NCI-H82 (cell line): ENCODE measurements around the gene ATG13.

Experiments used
- DNase-seq: peaks from one replicate; lab custom pipeline; 2025; lab: John Stamatoyannopoulos, UW

The ATG13 gene

DNA sequence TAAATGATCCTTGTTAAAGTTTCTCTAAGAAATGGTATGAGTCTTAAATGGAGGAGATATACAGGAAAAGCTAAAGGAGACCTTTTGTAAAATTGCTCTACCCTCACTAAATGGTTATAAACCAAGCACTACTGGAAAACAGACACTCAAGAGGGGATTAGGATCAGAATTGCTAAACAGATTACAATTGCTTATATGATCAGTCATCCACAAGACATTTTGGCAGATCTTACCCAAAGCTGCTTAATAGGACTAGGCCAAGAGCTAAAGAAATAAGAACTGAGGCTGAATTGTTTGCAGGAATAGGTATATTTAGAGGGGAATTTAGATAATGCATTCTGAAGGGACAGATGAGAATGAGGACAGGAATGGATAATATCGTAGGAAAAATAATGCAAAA lies 9.8 kb upstream of the ATG13 start:
- DNase-seq: peak; percentile 96

GRCh38 chr11:46609386-46609785 lies 8.0 kb upstream of the ATG13 start:
- no peak for DNase-seq

- DNase-seq: peak; percentile 33
These were observed 5.6 kb upstream of the ATG13 start for GRCh38 chr11:46611526-46612304.

- no peak for DNase-seq
These were observed 5.0 kb upstream of the ATG13 start for GRCh38 chr11:46612326-46612725.

- DNase-seq: no peak
These were observed 1.6 kb upstream of the ATG13 start for GRCh38 chr11:46615756-46616155.

- no peak for DNase-seq
These were observed 711 bp upstream of the ATG13 start for GRCh38 chr11:46616551-46617133.

DNA sequence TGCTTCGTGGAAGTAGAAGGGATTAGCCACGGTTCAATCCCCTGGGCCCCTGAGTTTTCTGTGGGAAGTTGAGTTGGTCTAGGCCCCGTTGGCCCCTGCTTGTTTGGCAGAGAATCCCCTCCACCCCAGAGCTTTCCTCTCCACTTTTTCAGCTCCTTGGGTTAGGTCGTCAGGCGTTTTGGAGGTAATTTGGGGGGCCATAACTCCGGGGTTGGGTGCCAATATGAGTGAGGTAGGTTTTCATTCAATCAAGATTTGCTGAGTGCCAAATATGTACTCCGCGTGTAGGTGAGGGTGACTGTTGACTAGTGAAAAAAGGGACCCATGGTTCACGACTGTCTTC lies 590 bp downstream of the ATG13 start:
- no peak for DNase-seq

DNA sequence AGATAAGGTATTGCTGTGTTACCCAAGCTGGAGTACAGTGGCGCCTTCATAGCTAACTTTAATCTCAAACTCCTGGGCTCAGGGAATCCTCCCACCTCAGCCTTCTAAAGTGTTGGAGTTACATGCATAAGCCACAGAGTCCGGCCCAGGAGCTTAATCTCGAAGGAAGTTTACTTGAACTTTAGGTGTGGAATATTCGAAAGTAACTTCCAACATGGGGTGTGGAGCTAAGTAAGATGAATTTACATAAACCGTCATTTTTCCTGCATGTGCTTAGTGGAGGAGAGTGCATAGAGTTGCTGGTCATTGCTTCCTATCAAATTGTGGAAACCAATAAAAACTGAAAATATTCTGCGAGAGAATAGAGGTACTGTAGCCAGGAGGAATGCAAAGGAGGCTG lies 1.5 kb downstream of the ATG13 start:
- DNase-seq: no peak

GRCh38 chr11:46625406-46625805 lies 8.1 kb downstream of the ATG13 start:
- no peak for DNase-seq

DNA sequence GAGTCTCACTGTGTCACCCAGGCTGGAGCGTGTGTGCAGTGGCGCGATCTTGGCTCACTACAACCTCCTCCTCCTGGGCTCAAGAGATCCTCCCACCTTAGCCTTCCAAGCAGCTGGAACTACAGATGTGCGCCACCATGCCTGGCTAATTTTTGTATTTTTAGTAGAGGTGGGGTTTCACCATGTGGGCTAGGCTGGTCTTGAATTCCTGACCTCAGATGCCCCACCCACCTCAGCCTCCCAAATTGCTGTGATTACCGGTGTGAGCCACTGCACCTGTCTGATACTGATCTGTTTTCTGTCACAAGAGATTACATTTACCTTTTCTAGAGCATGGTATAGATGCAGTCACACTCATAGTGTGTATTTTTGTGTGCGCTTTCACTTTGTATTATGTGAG lies 11.6 kb downstream of the ATG13 start:
- DNase-seq: no peak

DNA sequence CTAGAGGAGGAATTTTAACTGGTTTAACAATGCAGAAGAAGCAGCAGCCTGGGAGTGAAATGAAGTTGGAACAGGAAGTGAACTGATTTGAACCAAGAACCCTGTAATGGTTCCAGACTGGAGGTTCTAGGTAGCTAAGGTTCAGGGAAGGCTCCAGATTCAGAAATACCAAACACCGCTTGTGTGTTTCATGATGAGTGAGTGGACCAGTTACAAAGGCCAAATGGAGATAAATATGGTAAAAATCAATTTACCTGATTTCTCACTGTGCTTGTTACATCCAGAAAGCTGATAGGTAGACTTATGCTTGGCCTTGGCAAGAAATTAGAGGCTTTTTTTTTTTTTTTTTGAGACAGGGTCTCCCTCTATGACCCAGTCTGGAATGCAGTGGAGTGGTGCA lies 12.9 kb downstream of the ATG13 start:
- no peak for DNase-seq

DNA sequence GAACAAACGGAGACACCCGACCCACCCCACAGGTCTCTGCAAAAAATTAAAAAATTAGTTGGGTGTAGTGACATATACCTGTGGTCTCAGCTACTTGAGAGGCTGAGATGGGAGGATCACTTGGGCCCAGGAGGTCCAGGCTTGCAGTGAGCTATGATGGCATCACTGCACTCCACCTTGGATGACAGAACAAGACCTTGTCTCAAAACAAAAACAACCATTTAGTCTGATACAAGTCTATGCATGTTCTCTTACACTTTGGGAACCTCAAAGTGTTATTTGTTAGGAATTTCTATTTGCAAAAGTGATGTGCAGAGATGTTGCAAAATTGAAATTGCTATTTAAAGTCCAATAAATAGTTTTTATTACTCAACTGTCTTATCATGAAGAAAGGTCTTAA lies 14.3 kb downstream of the ATG13 start:
- no peak for DNase-seq

- no peak for DNase-seq
These were observed 15.1 kb downstream of the ATG13 start for GRCh38 chr11:46632502-46632901.

DNA sequence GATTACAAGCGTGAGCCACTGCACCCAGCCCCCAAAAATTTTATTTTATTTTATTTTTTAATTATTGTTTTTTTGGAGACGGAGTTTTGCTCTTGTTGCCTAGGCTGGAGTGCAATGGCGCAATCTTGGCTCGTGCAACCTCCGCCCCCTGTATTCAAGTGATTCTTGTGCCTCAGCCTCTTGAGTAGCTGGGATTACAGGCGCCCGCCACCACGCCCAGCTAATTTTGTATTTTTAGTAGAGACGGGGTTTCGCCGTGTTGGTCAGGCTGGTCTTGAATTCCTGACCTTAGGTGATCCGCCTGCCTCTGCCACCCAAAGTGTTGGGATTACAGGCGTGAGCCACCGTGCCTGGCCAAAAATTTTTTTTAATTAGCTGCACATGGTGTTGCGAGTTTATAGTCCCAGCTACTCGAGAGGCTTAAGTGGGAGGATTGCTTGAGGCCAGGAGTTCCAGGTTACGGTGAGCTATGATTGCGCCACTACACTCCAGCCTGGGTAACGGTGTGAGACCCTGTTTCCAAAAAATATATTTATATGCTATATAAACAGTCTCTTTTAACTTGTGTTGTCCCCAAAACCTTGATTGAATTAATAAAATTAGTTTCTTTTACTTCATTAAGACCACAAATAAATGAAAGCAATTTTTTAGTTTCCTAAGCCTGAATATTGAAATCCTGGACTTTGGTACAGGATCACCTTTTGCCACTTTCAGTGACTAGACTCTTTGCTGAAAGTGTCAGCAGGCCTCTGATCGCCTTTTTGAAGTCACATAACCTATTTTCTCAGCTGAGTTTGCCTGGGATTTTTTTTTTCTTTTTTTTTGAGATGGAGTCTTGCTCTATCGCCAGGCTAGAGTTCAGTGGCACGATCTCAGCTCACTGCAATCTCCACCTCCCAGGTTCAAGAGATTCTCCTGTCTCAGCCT lies 16.2 kb downstream of the ATG13 start:
- no peak for DNase-seq

DNA sequence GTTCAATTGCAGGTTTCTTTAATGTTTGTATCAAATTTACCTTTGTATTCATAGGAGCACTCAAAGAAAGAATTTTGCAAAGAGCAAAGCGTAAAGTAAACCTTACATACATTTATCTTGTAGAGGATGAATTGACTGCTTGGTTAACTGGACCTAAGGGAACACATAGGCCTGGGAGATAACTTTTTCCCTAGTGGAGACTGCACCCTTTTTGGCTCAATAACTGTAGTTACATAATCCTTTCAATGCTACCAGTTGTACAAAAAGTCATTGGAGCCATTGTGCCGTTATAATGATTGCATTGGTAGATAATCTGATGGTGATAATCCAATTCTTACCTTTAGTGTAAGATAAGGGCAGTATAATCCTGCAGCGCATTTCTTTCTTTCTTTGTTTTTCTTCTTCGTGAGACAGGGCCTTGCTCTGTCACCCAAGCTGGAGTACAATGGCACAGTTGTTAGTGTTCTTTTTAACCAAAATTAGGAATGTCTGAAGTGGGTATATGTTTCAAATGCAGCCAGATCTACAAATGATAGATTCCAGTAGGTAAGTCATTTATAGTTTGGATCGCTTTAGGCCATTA lies 18.3 kb downstream of the ATG13 start:
- DNase-seq: peak; percentile 44

DNA sequence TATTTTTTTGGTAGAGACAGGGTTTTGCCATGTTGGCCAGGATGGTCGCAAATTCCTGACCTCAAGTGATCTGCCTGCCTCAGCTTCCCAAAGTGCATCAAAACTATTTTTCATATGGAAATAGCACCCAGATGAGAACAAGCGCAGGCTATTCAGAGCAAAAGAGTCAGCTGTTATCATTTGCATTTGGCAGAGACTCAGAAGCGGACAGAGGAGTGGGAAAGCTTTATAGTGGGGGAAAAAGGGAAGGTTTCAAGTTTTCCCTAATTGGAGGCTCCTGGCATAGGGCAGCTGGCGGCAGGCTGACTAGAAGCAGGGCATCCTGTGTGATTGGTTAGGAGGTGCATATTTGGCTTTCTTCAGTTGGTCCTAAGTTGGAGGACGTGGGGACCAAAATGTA lies 20.2 kb downstream of the ATG13 start:
- no peak for DNase-seq

GRCh38 chr11:46639197-46639839 lies 22.0 kb downstream of the ATG13 start:
- DNase-seq: no peak

DNA sequence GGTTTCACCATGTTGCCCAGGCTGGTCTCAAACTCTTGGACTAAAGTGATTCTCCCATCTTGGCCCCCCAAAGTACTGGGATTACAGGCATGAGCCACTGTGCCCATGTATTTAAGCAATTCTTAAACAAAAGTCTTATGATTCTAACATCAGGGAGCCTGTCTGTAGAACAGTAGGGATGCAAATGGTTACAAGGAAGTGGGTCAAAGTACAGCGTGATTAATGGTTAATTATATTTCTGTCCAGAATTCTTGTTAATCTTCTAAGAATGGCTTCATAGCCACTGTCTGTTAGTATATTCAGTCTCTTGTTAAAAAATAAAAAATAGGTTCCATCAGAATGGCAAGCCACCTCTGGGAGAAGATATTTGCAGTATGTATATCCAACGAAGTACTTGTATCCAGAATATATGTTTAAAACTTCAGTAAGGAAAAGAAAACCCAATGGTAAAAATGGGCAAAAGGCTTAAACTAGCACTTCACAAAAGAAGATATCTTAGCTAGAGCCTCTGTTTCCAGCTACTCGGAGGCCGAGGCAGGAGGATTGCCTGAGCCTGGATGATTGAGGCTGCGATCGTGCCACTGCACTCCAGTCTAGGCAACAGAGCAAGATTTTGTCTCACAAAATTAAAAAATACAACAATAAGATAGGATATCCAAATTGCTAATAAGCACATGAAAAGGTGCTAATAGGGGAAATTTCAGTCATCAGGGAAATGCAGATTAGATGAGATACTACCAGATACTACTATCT lies 22.9 kb downstream of the ATG13 start:
- no peak for DNase-seq

- DNase-seq: no peak
These were observed 24.3 kb downstream of the ATG13 start for GRCh38 chr11:46641639-46642038.

DNA sequence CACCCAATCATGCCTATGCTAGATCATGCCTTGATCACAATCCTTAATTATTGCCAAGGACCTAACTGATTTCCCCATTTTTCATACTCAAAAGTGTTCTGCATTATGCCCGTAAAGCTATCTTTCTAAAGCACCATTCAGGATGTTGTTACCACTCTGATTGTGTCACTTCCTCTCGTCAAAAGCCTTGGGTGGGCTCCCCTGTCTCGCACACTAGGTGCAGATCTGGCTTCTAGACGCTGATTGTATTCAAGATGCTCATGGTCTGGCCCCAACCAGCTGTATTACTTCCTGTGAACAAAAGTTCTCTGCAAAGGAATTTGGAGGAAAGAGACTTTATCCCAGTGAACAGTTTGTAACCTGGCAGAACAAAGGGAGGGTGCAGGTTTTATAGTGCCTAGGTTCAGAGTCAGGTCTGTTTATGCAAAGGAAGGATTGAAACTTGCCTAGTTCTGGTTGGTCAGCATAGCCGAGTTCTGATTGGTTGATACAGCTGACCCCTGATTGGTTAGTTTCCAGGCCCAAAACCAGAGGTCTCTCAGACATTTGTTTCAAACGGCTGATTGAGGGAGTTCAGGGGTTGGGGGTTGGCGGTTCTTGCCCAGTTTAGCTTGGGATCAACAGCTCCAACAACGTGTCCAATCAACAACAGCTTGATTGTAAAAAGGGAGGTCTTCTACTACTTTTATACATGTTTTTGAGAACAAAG lies 25.4 kb downstream of the ATG13 start:
- DNase-seq: no peak

DNA sequence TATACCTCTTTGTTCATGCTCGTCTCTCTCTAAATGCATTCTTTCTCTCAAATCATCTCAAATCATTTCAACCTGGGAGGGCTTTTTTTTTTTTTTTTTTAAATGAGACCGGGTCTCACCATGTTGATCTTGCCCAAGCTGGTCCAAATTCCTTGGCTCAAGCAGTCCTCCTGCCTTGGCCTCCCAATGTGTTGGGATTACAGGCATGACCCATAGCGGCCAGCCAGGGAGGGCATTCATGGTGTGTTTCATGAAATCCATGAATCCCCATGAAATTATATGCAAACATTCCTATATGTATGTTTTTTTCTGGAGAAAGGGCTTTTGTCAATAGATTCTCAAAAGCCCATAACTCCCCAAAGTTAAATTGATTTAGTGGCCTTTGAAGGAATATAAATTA lies 26.2 kb downstream of the ATG13 start:
- DNase-seq: no peak
